Activated CD8-positive, alpha-beta memory T cell treated with anti-CD3 and anti-CD28 coated beads for 1 hour (primary cell): ENCODE results near the gene CRIM1.

ENCODE experiments used
- DNase-seq, 2 donors: peaks; one replicate each; pipeline ENCODE4 v3.0.0-alpha.2; 2020; ENCODE audit warnings: low read depth in 1 of 2; ENCODE audit errors: extremely low read depth in 1 of 2

CRIM1 gene

DNA sequence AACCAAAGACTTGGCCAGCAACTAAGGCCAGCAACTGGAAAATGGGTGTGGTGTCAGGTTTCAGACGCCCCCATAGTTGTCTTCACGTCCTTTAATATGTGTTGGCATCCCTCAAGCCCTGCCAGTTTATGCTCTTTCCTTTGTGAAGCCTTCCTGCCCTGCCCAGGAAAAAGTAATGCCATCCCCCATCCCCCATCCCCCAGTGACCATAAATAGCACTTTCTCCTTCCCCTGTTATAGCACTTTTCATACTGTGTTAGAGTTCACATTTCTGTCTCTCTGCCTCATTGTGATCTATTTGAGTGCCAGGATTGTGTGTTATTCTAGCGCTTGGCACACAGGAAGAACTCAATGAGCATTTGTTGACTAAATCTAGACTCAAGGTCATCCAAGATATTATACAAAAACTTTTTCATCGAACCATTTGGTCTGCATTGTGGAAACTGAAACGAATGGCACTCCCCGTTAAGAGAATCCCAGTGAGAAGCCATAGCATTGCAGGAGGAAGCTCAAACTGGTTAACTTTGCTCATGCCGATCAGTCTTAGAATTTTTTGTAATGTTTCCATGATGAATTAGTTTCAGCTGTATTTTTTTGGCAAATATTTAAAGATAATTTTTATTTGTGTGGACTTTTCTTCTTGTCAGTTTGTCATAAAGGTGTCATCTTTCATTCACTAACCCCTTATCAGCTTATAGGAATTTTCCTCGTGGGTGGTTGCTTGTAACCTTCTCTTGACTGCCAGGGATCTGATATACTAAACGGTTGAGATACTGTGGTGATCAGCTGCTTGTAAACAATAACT is 15.7 kb downstream of the CRIM1 start:
- no peak for DNase-seq

DNA sequence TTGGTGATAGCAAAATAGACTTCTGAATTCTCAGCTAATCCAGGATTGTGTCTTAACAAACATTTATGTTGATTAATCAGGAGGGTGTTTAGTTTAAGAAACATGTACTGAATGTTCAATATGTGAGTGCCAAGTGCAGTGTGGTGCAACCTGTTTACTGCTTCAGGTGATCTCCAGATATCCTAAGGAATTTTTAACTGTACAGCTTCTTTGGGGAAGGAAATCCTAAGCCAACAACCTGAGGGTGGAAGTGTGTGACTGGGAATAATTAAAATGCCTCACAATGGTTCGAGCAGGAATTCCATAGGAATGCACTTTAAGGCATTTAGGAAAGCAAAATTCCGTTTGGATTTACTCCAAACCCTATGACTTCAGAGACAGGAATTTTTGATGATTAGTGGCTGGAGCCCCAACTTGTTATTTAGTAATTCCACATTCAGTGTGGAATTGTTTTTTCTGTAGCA is 16.4 kb downstream of the CRIM1 start:
- DNase-seq, result no peak

DNA sequence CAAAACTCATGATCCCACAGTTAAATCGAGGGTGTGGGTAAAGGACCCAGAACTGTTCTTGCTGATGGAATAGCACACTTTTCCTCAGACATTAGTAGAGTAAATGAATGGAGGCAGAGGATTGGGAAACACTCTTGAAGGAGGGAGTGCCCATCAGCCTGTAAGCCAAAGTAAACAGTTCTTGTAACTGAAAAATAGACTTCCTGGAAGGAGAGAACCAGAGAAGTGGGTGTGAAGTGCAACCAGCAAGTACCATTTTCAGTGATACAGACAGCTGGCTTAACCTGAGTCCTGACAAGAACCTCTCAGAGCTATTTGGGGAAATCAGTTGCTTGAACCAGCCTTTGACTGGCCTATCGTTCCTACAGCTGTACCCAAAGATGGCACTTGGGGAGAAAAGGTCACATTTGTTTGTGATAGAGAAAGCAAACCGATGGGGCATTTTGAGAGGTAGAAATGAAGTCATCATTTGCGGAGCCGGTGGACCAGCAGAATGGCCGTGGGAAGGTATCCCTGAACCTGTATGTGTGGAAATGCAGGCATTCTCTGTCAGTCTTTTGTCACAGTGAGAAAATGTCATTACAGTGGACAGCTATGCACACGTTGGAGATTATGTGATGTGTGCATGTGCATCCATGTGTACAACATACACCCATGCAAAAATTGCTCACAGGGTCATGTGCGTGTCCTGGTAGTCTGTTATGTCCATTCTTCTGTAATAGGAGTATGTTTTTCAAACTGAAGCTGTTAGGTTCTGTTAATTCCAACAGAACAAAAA is 17.8 kb downstream of the CRIM1 start:
- no peak for DNase-seq

DNA sequence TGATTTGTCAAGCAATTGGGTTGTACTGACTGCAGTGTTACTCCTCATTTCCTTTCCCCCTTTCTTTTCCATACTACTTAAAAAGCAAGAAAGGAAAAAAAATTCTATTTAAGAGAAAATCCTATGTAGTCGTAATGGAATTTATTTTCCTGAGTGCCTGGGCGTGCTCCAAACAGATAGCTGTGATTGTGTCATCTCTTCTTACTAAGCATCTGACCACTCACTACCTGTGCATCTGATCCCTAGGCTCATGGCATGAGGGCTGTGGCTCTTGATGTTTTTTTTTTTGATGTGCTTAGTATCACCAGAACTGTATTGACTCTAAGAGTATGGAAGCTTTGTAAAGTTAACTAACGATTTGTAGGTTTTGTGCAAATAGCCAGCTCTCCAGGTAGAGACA is 19.0 kb downstream of the CRIM1 start:
- DNase-seq, result no peak

DNA sequence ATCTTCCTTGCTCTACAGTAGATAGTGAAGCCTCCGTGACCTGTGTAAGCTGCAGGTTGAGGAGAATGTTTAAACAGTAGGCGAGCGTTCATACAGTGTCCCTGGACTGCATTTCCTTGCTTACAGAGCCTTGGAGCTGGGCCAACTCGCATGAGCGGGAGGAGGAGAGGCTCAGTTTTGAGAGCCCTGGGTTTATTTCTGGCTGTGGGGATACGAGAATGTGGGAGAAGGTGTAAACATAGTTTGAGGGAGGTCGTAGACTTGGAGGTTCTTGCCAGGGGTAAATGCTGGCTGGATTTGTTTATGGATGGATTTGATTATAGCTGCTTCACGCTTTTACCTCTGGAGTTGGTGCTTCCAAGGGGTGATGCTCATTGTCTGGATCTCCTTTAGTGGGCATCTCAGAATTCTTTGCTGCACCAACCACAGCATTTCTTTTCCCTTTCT is 20.8 kb downstream of the CRIM1 start:
- no peak for DNase-seq

DNA sequence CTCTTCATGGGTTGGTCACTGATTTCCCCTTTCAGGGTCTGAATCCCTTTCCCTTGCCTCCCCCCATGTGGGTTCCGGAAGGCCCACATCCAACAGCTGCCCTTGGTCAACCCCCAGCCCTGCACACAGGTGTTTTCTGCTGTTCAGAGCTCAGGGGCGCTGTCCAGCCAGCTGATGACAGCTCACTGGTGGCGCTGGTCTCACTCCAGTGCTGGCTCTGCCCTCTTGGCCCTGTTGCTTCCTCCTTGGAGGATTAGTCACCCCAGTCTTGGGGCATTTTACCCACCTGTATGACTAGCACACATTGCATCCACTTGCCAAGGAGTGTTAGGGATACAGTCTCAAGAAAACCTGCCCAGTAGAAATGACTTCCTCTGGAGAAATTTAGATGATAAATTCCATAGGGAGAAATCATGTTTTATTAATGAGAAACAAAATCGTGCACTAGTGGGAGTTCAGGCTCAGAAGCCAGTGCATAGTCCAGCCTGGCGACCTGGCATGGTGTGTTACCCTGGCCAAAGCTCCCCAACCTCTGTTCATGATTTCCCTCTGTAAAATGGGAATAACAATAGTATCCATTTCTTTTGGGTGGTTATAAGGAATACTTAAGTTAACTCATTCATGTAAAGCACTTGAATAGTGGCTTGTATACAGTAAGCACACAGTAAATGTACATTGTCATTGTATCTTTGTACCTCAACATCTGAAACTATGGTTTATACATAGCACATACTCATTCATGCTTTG is 21.6 kb downstream of the CRIM1 start:
- DNase-seq, result no peak

DNA sequence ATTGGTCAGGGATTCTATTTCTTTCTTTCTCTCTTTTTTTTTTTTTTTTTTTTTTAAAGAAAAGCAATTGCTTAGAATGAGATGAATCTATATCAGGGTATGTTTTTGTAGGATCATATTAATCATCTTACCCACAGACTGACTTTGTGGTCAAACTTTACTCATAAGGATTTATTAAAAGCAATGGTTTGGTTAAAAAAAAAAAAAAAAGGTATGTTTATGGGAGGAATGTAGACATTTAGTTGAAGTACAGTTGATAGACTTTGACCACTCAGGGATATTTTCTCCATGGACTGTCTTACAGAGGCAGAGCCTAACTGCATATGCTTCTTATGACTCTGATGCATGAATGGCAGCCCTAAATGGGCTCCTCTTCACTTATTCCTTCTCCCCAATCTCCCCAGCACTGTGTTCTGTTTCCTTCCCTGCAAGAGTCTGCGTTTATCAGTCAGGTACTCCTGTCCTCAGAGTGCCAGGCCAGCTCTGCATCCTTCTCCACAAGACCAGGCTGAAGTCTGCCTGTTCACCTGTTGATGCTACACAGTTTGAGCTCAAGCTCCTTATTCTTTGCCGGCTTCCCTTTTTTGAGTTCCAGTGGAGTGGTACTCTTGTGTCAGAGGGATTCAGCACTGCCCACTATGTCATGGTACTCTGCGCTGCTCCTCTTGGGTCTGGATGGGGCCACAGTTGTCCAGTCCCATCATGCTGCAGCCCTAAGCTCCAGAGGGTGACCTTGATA is 24.3 kb downstream of the CRIM1 start:
- no peak for DNase-seq

DNA sequence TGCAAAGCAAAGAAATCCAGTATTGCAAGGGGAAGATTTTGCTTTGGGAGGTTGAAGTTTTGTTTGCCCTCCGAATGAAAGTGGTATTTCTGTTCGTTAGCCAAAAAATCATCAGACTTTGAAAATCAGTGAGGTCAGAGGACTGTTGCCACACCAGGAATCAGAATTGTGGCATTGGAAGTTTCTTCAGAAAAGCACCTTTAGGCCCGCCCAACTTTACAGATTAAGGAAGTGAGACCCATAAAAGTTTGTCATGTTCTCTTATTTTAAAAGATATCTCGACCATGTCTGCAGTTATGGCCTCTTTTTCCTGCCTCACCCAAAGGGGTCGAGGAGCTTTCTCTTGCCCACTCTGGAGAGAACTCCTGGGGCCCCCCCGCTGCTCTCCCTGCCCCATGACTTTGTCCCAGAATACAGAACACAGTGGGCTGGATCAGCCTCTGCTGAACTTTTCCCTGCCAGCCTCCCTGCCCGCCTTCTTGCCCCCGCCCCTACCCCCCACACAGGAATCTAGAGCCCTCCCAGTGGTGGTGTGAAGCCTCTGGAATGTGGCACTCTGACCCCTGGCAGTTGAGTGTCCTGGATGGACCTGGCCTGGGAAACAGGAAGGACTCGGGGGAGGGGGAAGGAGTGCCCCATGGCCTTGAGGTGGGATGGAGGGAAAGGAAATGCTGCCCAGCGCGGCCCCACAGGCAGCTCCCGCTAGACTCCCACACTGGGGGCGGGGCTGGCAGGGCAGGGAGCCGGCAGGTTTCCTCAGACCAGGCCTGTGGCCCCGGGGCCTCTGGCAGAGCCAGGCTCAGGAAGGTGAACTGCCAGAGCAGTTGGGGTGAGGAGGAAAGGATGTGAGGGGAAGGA is 25.3 kb downstream of the CRIM1 start:
- DNase-seq, result no peak

DNA sequence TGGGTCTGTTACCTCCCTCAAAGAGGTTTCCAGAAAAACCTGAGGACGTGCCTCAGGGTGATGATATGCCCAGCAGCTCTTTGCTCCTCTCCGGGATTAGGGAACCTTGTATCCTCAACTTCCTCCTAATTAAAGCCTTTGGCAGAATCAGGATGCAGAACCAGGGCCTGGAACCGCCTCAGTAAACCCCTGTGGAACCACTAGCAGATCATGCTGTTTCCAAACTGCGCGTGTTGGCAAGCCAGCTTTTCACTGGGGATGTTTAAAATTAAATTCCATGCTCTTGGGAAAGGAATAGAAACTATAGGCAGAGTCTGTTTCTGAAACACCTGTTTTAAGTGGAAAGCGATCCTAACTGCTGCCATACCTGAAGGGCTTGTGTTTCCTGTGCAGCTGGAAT is 26.4 kb downstream of the CRIM1 start:
- DNase-seq, result no peak

DNA sequence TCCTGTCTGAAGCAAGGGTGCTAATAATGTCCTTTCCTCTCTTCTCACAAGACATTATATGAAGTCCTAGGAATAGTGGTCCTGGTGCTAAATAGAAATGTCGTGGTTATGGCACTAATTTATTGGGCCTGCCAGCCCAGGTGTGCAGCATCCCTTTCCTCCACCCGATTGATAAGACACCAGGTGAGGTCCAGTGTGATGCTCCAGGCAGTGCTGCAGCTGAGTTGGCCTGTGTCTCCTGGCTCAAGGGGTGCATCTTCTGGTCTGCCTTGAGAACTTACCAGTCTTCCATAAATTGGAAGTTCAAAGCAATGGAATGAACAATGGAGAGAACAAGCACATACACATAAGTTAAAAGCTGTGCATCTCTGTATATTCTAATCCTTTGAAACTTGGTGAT is 26.9 kb downstream of the CRIM1 start:
- no peak for DNase-seq

DNA sequence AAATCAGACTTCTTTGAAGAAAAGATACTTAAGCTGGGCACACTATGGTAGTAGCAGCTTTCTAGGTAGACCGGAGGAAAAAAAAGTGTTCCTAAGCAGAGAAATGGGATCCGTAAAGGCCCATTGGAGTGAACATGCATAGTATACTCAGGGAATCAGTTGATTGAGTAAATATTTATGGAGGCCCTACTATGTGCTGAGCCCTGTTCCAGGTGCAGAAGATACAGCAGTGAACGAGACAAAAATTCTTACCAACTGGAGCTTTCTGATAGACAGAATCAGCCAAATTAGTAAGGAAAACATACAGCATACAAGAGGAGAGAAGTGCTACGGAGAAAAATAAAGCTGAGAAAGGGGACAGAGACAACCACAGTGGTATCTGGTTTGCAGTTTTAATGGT is 28.1 kb downstream of the CRIM1 start:
- no peak for DNase-seq

DNA sequence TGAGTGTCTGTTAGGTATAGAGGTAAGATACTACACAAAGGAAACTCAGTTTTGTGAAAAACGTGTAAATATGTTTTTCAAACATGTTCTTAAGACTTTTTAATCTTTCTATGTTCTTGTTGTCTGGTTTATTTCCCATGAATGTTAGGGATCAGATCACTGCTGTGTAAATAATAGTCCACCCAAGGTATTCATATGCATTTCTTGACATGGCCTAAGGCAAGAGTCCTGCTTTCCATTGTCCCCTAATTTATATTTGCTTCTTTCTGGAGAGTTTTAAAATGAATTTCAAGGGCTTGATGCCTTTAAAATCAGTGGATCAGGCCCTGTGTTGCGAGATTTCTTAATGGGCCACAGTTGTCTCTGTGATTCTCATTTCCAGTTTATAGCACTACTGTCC is 28.9 kb downstream of the CRIM1 start:
- DNase-seq, result no peak

DNA sequence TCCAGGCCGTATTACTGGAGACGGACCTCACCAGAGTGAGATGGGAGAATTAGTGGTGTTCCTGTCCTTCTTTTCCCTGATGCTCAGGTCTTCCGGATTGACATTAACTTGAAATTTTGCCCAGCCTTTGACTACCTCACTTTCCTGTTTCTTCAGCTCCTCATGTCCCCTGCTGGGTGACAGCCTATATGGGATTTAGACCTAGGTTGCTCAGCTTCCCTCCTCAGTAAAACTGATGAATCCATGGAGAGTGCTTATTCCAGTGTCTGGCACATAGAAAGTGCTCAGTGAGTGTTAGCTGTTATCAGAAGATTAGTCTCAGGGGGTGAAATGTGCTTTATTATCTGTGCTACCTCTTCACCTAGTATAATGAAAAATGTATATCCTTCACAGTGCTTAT is 30.0 kb downstream of the CRIM1 start:
- DNase-seq, result no peak

DNA sequence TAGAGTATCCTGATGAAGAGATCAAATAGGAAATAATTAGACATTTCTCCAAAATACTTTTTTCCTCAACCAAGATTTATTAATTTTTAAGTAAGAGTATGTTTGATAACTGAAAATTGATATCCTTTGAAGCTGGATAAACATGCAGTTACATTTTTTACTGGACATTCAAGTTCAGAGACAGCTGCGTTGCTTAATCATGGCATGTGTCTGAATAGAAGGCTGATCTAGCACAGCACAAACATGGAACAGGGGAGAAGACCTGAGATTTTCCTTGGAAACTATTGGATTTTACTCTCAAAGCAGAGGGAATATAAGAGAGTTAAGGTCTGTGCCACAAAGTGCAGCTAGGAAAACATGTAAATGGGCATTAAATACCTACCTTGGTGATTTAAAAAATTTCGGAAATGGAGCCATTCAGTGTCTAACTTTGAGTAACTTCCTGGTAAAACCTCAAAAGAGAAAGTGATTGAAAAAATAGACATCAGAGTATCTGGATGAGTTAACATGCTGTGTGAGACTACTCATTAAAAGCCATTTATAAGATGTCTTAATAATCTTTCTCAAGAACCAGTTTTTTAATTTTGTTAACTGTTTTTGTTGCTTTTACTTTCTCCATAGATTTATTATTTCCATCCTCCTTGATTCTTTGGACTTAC is 31.8 kb downstream of the CRIM1 start:
- DNase-seq, result no peak

DNA sequence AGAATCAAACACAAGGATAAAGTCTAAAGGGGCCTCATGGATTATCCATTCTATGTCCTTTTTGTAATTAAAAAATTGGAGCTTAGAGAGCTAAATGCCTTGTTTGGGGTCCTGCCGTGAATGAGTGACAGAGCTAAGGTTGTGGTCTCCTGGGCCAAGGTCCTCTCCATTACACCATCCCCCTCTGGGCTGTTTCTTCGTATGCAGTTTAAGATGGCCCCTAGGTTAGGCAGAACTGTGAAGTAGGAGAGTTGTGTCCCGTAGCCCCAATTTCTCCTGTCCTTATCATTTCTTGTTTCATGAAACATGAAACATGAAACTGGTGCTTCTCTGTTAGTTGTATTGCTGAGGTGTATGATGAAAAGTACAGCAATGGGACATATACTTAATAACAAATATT is 32.9 kb downstream of the CRIM1 start:
- DNase-seq, result no peak

DNA sequence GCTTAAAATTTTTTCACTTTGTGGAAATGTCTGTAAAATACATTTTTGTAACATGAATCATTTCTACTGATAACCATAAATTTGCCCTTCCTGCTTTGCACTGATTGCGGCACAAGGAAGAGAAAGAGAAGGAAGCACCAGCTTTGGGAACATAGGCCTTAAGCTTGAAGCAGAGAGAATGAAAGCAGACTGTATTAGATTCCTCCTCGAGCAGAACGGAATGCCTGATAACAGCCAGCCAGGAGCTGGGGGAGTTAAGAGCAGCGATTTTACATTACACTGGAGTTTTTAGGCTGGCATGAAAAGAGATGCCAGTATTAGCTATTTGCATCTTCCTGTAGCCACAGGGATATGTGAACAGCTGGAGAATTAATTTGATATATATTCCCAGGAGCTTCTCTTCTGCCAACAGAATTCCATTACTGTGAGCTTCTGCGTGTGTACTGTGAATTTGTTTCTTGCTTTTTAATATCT is 33.5 kb downstream of the CRIM1 start:
- DNase-seq, result no peak

DNA sequence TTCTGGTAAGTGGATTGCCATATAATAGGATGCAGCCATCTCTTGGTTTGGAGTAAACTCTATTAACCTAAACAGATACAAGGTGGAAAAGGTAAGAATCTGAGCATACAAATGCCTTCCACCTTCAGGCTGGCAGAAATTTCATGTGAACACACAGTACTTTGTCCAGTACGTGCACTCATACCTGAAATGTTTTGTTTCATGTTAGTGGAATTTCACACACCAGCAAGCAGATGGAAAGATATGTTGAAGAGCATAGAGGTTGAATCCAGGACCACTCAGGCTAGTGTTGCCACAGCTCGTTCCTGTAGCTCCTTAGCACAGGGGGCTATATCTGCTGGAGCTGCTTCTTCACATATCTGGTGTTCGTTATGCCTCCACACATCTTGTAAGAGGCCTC is 34.0 kb downstream of the CRIM1 start:
- DNase-seq, result no peak

DNA sequence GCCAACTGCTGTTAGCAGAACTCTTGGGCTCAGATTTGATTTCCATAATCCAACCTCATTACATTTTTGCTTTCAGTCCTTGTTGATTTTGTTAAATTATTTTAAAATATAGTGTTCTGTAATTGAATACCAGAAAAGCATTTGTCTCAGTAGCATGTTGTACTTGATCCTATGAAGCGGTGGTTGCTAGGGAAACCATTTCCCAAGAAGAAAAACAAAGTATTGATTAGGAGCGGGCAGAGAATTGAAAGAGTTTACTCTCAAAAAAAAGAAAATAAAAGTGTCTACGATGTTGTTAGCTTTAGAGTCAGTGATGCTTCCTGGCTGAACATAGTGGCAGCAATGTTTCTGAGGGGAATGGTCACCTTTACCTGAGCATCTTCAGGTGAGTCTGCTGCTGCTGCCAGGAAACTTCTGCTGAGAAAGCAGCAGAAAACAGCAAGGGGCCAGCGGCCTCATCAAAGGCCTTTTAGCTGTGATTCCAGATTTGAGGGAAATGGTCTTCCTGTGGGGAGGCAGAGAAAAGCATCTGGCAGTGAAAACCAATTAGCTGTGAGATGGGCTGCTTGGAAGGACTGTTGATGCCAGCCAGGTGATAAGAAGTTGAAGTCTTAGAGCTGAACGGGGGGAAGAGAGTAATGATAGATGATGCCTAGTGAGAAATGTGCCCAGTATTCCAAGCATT is 37.1 kb downstream of the CRIM1 start:
- no peak for DNase-seq
